ENCODE measurements around the gene FHOD1. TPM values are rescaled to one million over a fixed set of nuclear protein-coding genes. Genes with fewer than 3 reads are reported as not detected.

FHOD1 gene
- total and polyA plus RNA-seq, 9 of the 15 experiments (the other 6 are each of a cell fraction or from before 2014, with no cell fraction given) = 18.7 to 126 (median 32.3) TPM

GRCh38 chr16:67226804-67227566, 20.3 kb downstream of the FHOD1 start, which contains the start of gene TMEM208 (continued):
- TF ChIP-seq RBM39 (optimal IDR thresholded peaks at IDR 0.05; ENCODE audit: low read depth, low read length) (no peak), NR2C1 (IDR thresholded peaks at IDR 0.05) (peak; percentile 76), NR2C1 (tag; IDR thresholded peaks at IDR 0.05) (peak; percentile 86), ZNF77 (CRISPR knock-in tag; IDR thresholded peaks at IDR 0.05) (no peak), MEF2A (IDR thresholded peaks at IDR 0.05; ENCODE audit: control insufficient read depth, low read depth, low read length) (no peak), ATF4 (CRISPR knock-in tag; IDR thresholded peaks at IDR 0.05) (no peak), GTF3C2 (IDR thresholded peaks at IDR 0.05; ENCODE audit: borderline replicate concordance, extremely low read depth, insufficient read length) (no peak), CEBPZ (IDR thresholded peaks at IDR 0.05; ENCODE audit: borderline replicate concordance, low read depth, low read length) (no peak), ZFP36 (IDR thresholded peaks at IDR 0.05; ENCODE audit: low read depth, low read length, partially characterized antibody) (peak; percentile 14), MBD2 (IDR thresholded peaks at IDR 0.05; ENCODE audit: borderline replicate concordance, low read depth) (peak; percentile 94), NONO (IDR thresholded peaks at IDR 0.05; ENCODE audit: low read depth in 2 of 2, low read length in 1 of 2) (no peak)
- TF ChIP-seq, protein P1, sequence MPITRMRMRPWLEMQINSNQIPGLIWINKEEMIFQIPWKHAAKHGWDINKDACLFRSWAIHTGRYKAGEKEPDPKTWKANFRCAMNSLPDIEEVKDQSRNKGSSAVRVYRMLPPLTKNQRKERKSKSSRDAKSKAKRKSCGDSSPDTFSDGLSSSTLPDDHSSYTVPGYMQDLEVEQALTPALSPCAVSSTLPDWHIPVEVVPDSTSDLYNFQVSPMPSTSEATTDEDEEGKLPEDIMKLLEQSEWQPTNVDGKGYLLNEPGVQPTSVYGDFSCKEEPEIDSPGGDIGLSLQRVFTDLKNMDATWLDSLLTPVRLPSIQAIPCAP (CRISPR knock-in tag; IDR thresholded peaks at IDR 0.05; ENCODE audit: borderline replicate concordance) = no peak
- TF ChIP-seq, protein P2, sequence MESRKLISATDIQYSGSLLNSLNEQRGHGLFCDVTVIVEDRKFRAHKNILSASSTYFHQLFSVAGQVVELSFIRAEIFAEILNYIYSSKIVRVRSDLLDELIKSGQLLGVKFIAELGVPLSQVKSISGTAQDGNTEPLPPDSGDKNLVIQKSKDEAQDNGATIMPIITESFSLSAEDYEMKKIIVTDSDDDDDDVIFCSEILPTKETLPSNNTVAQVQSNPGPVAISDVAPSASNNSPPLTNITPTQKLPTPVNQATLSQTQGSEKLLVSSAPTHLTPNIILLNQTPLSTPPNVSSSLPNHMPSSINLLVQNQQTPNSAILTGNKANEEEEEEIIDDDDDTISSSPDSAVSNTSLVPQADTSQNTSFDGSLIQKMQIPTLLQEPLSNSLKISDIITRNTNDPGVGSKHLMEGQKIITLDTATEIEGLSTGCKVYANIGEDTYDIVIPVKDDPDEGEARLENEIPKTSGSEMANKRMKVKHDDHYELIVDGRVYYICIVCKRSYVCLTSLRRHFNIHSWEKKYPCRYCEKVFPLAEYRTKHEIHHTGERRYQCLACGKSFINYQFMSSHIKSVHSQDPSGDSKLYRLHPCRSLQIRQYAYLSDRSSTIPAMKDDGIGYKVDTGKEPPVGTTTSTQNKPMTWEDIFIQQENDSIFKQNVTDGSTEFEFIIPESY (CRISPR knock-in tag; IDR thresholded peaks at IDR 0.05) = peak; percentile 40; the same call in 1 of the 2 replicates
- TF ChIP-seq, protein P3, sequence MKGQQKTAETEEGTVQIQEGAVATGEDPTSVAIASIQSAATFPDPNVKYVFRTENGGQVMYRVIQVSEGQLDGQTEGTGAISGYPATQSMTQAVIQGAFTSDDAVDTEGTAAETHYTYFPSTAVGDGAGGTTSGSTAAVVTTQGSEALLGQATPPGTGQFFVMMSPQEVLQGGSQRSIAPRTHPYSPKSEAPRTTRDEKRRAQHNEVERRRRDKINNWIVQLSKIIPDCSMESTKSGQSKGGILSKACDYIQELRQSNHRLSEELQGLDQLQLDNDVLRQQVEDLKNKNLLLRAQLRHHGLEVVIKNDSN (CRISPR knock-in tag; IDR thresholded peaks at IDR 0.05) = no peak

Data from K562 (cell line).